ENCODE data around the gene CAGE1.

Gene CAGE1

GRCh38 chr6:7431674-7432390 is 42.3 kb upstream of the CAGE1 start:
- no peak overlapping the region for H3K4me3 ChIP-seq (ENCODE audit: low read depth, low read length)
- TF ChIP-seq CTCF (IDR thresholded peaks at IDR 0.05; ENCODE audit: low read depth, low read length), result no peak

GRCh38 chr6:7431313-7431673 is 41.8 kb upstream of the CAGE1 start:
- H3K4me3 ChIP-seq (ENCODE audit: low read depth, low read length), result no peak overlapping the region
- TF ChIP-seq CTCF (IDR thresholded peaks at IDR 0.05; ENCODE audit: low read depth, low read length), result no peak

GRCh38 chr6:7426447-7427169 is 37.1 kb upstream of the CAGE1 start:
- no peak for TF ChIP-seq CTCF (IDR thresholded peaks at IDR 0.05; ENCODE audit: low read depth, low read length)
- H3K4me3 ChIP-seq (ENCODE audit: low read depth, low read length), result no peak overlapping the region

- H3K4me3 ChIP-seq (ENCODE audit: low read depth, low read length), result no peak overlapping the region
- no peak for TF ChIP-seq CTCF (IDR thresholded peaks at IDR 0.05; ENCODE audit: low read depth, low read length)
Observed at GRCh38 chr6:7425808-7426190, 36.3 kb upstream of the CAGE1 start.

GRCh38 chr6:7424967-7425807 is 35.6 kb upstream of the CAGE1 start:
- H3K4me3 ChIP-seq (ENCODE audit: low read depth, low read length), result no peak overlapping the region
- no peak for TF ChIP-seq CTCF (IDR thresholded peaks at IDR 0.05; ENCODE audit: low read depth, low read length)

- no peak overlapping the region for H3K4me3 ChIP-seq (ENCODE audit: low read depth, low read length)
- TF ChIP-seq CTCF (IDR thresholded peaks at IDR 0.05; ENCODE audit: low read depth, low read length), result no peak
Observed at GRCh38 chr6:7424058-7424457, 34.5 kb upstream of the CAGE1 start.

Measured in WI38 (cell line).